ENCODE results near the gene USP49. TPM values are rescaled to one million over a fixed set of nuclear protein-coding genes. Genes with fewer than 3 reads are reported as not detected.

USP49 gene
- total and polyA plus RNA-seq, 2 of the 13 experiments (the other 11 are each of a cell fraction or from before 2014, with no cell fraction given): 2.9 to 4.3 TPM

DNA sequence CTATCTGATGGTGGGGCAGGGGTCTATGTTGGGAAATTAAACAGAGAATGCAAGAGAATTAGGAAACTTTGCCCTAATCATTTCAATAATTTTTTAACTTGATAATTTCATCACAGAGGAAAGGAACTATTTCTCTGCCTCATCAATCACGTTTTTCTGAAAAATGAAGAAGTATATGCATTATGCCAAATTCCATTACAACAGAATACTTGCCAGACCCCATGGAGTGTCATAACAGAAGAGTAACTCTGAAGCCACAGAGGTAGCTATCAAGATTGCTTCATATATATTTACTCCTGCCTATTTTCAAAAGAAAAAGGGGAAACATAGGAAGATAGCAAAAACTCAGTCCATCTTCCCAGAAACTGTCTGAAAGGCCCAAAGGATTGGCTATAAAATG is 5.7 kb upstream of the USP49 start (continued):
- TF ChIP-seq MED13 (CRISPR knock-in tag; IDR thresholded peaks at IDR 0.05) (no peak), WIZ (CRISPR knock-in tag; IDR thresholded peaks at IDR 0.05) (no peak), U2AF1 (optimal IDR thresholded peaks at IDR 0.05; ENCODE audit: low read depth, low read length) (no peak), ZNF720 (CRISPR knock-in tag; IDR thresholded peaks at IDR 0.05) (no peak), SP140L (CRISPR knock-in tag; IDR thresholded peaks at IDR 0.05; ENCODE audit: borderline replicate concordance) (no peak), ZNF775 (CRISPR knock-in tag; IDR thresholded peaks at IDR 0.05; ENCODE audit: borderline replicate concordance) (no peak), ZNF589 (CRISPR knock-in tag; conservative IDR thresholded peaks at IDR 0.05) (no peak), ZFP37 (CRISPR knock-in tag; IDR thresholded peaks at IDR 0.05; ENCODE audit: borderline replicate concordance) (no peak), MYC (CRISPR knock-in tag; IDR thresholded peaks at IDR 0.05; ENCODE audit: borderline replicate concordance) (no peak)
- TF ChIP-seq, protein P1, sequence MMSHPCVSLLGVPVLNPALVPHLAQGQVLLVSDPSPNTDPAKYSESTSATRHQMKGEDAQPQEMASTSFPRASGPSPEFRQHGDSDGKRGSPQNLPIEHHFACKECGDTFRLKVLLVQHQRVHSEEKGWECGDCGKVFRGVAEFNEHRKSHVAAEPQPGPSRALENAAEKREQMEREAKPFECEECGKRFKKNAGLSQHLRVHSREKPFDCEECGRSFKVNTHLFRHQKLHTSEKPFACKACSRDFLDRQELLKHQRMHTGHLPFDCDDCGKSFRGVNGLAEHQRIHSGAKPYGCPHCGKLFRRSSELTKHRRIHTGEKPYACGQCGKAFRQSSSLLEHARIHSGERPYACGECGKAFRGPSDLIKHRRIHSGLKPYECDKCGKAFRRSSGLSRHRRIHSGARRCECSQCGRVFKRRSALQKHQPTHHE (CRISPR knock-in tag; IDR thresholded peaks at IDR 0.05; ENCODE audit: borderline replicate concordance): no peak

DNA sequence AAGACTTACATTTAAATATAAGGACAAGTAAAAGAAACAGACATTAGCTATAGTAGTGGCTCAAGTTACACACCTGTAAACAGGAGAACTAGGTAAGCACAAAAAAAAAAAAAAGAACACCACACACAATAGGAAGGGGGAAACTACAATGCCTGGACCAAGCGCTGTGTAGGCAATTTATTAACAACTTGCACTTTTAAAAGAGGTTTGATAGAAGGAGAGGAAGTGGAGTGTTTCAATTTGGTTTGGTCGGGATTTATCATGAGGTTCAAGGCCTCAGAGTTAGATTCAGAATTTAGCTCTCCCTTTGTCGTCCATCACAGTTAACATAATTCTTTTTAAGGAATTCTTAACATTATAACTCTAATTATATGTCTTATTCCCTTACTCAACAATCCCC is 1.1 kb upstream of the USP49 start:
- no peaks in the 10 kb centered on the region; a peak in 1 of 5 replicates for H3K27me3 ChIP-seq (ENCODE audit: control insufficient read depth in 1 of 2, insufficient read depth in 2 of 2, low read length in 2 of 2)
- H3K27ac ChIP-seq (ENCODE audit: extremely low read length, insufficient read depth, low read length): peak overlapping the region; percentile 57
- BruUV-seq (replicated peaks): no TSS peak
- ChIA-PET CTCF (ENCODE audit: low intra/inter-chr PET ratio, low total read pairs) (no interaction called here), POLR2A (interaction anchor here (2.1 to 3.1 kb wide), 3 partner anchors 25 to 154 kb away, joined by 16 to 30 read pairs (median 21); partner anchors contain the start of genes BYSL, MED20, TAF8 and TOMM6)
- in situ Hi-C loops (cut with HindIII; ENCODE audit: extremely low pct_ligation_motif_present, low pct_unique_long_range_greater_than_20kb) (no loop called here), intact Hi-C loops (cut with micrococcal nuclease; ENCODE audit: unreplicated experiment) (no loop called here)
- H3K36me3 ChIP-seq (replicated peaks in 1 of 2; ENCODE audit: control insufficient read depth in 1 of 2, insufficient read depth in 2 of 2, low read length in 2 of 2): peaks cover 0 to 1% of the 10 kb centered on the region in 2 experiments; a peak in 2 of 5 replicates
- TF ChIP-seq, protein P2, sequence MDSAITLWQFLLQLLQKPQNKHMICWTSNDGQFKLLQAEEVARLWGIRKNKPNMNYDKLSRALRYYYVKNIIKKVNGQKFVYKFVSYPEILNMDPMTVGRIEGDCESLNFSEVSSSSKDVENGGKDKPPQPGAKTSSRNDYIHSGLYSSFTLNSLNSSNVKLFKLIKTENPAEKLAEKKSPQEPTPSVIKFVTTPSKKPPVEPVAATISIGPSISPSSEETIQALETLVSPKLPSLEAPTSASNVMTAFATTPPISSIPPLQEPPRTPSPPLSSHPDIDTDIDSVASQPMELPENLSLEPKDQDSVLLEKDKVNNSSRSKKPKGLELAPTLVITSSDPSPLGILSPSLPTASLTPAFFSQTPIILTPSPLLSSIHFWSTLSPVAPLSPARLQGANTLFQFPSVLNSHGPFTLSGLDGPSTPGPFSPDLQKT (CRISPR knock-in tag; IDR thresholded peaks at IDR 0.05; ENCODE audit: borderline replicate concordance): no peak
- 0 out of 2 replicates have a peak, but pooled peaks have one; percentile 27 for TF ChIP-seq KLF12 (CRISPR knock-in tag; IDR thresholded peaks at IDR 0.05; ENCODE audit: borderline replicate concordance)
- H3K79me2 ChIP-seq (ENCODE audit: insufficient read depth, low read length): no peaks in the 10 kb centered on the region
- no peak overlapping the region for H2AFZ ChIP-seq (ENCODE audit: low read length)
- peak overlapping the region; percentile 67; the same call in 1 of the 2 replicates for H3K9ac ChIP-seq (ENCODE audit: insufficient read depth, low read depth, low read length)
- FAIRE-seq (peak; percentile 21), DNase-seq (ENCODE audit: low spot score) (no peak), ATAC-seq (no peak)
- 92% methylated on average over 3 of the region's 3 CpGs for WGBS (ENCODE audit: low lambda C conversion rate)
- peak overlapping the region; percentile 70 for H3K4me2 ChIP-seq (ENCODE audit: low read depth, low read length)
- peak overlapping the region in 1 of 3 experiments; percentile 79; a peak in 3 of 6 replicates for H3K4me3 ChIP-seq (replicated peaks in 1 of 3; ENCODE audit: insufficient read depth in 1 of 3, low read depth in 2 of 3, low read length in 3 of 3)
- H4K20me1 ChIP-seq (ENCODE audit: insufficient read depth, low read length): no peaks in the 10 kb centered on the region
- no peaks in the 10 kb centered on the region for H3K9me3 ChIP-seq (ENCODE audit: low read length)
- peaks cover 30% of the 10 kb centered on the region for H3K4me1 ChIP-seq (ENCODE audit: insufficient read depth, low read length)
